HG02588 (cell line): Measurements from ENCODE around the gene NEK6.

Experiments used
- ATAC-seq: cut with Tn5 transposase; IDR thresholded peaks from one replicate; pipeline ENCODE4 v1.9.1; 2021; ENCODE audit warnings: mild to moderate bottlenecking, moderate library complexity; ENCODE audit not compliant: unreplicated experiment

Gene NEK6

DNA sequence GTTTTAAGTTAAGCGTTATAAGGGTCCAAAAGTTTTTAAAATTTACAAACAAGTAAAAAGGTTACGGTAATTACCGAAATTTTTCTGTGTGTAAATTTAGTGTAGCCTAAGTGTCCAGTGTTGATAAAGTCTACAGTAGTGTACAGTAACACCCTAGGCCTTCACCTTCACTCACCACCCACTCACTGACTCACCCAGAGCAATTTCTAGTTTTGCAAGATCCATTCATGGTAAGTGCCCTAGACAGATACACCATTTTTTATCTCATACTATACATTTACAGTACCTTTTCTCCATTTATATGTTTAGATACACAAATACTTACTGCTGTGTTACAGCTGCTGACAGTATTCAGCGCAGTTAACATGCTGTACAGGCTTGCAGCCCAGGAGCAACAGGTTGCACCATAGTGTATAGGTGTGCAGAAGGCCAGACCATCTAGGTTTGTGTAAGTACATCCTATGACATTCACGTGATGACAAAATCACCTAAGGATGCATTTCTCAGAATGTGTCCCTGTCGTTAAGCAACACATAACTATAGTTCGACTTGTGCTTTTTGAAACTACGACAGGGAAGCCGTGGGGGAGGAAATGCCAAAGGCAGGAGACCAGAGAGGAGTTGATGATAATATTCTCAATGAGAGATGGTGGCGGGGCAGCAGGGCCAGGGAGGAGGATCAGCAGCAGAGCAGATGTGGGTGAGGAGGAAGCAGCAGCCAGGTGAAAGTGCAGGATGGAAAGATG is 108.9 kb downstream of the NEK6 start:
- no peak for ATAC-seq

DNA sequence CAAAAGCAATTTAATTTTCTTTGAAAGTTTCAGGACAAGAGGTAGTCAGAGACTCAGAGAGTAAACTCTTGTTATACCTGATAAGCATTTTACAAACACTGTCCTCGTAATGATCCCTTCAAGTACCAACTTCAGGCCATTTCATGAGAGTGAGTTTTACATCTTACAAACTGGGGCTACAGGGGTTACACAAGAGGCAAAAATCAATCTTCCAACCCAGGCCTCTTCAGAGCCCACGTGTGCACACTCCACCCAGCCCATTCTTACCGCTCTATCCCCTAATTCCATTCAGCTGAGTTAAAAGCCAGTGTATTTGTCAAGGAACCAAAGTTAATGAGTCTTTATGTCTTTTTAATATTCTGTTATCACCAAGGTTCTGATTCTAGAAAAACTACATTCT is 110.9 kb downstream of the NEK6 start:
- ATAC-seq, result no peak

DNA sequence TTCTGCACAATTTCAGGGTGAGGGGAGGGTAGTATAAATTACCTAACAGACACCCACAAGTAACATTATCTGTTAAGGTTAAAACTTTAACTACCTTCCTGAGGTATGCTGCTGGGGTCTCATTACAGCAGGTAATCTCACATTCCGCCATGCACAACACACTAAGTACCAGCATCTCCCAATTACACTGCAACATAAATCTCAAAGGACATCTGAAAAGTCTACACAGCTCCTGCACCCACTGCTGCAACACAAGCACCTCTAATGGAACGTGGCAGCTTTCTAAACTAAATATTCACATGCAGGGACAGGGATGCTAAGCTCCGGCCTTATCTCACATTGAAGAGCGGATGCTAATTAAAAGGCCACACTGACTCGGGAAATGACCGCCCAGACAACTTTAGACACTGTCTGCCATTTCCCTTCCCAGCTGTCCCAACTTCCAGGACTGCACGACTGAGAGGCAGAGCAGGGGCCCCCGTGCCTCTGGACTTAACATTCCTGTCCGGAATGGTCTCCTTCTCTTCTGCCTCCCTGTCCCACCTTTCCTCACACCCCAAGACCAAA is 111.6 kb downstream of the NEK6 start:
- ATAC-seq, result no peak

DNA sequence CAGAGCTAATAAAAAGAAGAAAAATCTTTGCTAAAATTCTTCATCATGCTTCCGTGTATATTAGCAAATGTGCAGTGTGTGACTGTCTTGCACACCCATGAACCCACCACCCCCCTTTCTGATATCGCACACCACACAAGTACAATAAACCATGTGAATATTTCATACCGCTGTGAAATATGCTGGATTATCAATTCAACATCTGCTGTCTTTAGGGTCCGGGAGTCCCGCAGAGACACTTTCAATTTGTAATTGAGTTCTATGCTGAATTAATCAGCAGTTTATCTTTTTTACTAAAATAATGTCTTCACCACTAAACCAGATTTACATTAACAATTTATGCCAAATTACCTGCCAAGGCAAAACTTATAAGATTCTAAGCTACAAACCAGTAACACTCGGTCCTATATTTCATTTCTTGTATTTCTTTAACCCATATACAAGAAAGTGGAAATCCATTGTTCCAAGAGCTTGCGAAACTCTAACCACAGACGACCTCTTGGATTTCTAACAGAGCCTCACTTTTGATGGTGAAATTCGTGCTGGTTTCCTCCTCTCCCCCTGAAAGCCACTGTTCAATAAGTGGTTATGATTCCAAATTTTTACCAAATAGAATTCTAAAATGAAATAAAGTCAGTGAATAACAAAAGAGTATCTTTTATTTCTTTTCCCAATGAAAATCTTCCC is 113.3 kb downstream of the NEK6 start:
- ATAC-seq, result no peak

DNA sequence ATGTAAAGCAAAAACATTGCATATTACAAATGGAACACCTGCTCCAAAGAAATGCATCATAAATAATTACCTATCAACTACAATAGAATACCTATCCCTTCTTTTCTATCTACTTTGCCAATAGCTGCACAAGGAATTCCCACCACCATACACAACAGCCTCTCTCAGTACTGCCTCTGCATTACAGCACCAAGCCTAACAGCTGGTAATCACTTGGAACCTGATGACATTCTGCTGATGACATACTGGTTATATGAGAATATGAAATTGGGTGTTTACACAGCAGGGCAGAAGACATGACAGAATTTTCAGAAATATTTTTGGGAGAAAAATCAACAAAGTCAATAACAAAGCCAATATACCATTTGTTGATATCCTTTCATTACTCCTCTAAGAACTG is 114.3 kb downstream of the NEK6 start:
- ATAC-seq, result no peak

DNA sequence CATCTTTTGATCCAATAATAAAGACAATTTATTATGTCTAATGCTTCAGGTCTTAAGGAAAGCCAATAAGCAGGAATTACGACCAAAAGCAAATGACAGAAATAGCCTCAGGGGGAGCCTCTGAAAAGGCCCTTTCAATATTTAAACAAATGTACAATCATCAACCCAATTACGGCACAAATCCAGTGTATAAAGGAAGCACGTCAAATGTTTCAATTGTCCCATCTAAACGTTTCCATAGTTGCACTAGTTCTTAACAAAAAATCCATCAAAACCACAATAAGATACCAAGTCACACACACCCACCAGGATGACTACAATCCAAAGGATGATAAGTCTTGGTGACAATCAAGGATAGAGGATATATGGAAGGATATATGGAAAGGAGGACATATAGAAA is 115.6 kb downstream of the NEK6 start:
- no peak for ATAC-seq

DNA sequence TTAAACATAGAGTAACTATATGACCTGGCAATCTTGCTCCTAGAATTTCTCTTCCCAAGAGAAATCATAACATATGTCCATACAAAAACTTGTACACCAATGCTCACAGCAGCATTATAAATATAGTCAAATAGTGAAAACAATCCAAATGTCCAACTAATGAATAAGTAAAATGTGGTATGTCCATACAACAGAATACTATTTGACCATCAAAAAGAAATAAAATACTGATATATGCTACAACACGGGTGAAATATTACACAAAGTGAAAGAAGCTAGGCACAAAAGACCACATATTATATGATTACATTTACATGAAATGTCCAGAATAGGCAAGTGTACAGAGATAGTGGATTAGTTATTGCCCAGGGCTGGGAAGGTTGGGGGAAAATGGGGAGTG is 116.1 kb downstream of the NEK6 start:
- no peak for ATAC-seq

DNA sequence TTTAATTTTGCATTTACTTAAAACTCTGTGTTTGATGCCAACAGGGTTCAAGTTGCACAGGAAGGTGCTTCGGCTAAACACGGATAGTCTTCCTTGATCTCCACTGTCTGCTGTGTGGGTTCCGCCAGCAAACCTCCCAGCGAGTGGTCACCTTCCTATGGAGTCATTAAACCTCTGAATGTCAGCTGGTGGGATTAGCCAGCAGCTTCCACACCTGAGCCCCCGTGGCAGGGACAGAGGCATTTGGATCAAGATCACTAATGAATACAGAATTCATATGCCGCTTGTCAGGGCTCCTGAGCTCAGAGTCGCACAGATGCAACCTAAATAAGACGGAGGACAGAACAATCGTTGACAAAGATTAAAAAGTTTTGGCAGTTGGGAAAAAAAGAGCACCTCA is 118.0 kb downstream of the NEK6 start:
- ATAC-seq, result no peak

DNA sequence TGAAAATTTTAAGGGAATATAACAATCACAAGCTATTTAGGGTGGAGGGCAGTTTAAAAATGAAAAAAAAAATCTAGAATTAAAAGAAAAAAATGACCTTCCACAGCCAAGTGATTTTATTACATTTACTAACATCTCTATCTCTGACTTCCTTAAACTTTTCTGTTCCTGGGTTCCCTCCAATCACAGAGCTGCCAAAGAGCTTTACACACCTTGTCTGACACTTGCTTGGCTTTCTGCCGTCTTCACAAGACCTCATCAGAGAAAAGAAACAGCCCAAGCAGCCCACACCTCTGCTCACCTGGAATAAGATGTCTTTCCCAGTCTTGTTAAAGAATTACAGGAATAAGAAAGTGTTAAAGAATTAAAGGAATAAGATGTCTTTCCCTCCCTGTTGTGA is 118.6 kb downstream of the NEK6 start:
- ATAC-seq, result no peak

DNA sequence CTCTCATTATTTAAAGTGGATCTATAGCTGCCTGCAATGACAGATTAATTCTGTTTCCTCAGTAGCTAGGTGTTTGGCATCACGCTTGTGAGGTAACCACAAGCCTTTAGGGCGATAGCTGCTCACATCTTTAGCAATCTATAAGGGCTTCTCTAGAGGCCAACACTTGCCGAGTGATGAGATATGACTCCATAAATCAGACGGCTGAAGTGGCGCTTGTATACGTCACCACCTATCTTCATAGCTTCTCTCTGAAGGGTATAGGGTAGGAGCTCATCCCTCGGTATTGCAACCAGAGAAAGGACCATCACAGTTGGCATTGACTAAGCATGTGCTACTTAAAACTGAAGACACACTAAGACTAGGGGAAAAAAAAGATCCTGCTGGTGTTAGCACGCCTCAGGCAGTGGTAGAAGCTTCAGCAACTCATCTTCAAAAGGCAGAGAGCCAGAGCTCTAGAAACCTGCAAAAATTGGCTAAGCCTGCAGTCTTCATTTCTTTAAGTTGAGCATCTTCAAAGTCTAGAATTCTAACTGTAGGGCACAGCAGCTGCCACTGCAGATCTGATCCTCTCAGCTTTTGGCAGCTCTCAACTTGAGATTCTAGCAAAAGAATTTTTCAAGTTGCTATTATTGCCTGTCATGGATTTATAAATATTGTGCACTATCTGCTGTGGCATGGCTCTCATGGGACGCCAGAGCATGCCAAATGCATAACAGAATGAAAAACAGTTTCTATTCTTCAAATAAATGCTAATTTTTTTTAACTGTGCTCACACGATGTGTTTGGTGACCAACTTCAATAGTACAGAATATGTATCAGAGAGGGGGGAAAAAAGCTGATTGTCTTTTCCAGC is 120.0 kb downstream of the NEK6 start:
- no peak for ATAC-seq

DNA sequence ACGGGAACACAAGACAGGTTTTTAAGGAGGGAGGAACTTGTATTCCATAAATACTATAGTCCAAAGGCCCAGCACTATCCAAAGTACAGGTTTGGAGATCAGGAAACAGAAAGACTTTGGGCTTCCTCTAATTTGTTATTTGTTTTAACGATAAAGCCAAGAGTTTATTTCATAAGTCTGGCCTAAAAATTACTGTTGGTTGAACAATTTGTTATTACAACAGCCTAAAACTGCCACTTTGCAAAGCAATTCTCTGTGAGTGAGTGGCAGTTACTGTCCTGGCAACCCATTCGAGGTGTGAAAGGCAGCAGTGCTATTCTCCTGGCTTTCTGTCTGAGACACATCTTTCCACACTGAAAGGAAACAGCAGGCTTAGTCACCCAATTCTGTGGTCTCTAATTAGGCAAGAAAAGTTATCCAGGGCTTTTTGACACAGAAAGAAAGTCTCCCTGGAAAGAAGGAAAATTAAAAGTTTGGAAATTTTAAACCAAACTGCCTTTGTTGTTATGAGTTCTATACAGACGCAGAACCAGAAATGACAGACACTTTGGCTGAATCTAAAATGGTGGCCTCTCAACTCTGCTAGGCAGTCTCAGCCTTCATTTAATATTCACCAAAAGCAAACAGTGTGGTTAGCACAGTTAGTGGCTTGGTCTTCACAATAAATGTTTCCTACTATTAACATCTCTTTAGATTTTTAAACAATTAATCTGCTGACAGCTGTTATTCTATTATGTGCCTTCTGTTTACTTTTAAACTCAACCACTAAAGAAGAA is 123.6 kb downstream of the NEK6 start:
- ATAC-seq, result no peak

DNA sequence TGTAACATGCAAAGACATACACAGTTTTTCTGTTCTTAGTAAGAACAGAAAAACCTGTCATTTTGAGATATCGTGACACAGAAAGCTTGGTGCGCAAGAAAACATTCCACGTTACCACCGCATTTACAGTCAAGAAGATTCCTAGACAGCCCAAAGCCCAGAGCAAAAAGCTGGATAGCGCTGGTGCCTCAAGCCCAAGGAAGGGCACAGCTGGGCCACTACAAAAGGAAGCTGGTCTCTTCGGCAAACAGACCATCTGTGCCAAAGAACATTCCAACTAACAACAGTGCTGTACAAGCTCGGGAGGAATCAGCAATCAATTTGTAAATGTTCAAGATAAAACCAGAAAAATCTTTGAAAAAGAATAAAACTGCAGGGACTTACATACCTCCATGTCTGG is 126.5 kb downstream of the NEK6 start:
- no peak for ATAC-seq

DNA sequence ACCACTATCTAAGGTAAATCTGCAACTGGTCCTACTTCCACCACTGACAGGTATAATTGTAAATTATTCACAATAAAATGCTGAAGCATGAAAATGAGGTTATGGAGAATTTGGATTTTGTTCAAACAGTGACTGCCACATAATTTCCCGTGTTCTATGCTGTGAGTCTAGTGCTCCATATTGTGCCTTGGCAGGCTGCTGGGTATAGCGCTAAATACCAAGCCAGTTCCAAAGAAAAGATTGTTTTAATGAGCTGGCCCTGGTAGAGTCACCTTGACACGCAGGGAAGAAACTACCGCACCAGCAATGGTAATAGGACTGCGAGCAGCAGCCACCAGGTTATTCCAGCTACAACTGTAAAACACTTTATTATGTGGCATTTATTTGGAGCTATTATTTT is 127.1 kb downstream of the NEK6 start:
- no peak for ATAC-seq

DNA sequence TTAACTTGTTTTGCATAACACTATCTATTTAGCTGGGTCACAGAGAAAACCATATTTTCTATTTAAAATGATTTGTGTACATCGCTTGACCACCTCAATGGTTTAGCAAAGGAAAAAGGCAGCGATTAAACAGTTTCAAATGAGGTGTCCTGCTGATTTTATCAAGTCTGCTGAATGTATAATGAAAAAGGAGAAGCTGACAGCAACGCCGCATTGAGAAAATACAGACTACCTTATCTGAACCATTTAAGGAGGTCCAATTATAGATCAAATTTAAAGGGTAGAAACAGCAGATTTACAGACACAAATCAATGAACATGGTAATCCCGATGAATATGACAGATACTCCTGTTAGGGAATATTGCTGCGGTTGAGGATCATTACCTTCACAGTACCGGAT is 127.9 kb downstream of the NEK6 start:
- ATAC-seq, result no peak

DNA sequence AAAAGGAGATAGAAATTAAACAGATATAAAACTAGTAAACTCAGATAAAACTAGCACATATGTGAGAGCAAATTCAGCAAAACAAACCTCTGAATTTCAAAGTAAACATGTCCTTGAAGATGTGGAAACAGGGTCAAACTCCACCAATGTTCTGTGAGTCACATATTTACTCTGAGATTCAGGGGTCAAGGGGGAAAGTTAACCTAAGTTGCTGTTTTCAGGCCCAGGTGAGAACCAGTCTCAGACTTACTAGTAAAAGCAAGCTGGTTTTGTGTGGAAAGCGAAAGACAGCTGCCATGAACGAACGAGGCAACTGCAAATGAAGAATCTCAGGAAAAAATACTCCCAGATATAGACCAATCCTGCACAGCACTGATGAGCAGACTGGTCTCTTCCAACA is 128.5 kb downstream of the NEK6 start:
- no peak for ATAC-seq

DNA sequence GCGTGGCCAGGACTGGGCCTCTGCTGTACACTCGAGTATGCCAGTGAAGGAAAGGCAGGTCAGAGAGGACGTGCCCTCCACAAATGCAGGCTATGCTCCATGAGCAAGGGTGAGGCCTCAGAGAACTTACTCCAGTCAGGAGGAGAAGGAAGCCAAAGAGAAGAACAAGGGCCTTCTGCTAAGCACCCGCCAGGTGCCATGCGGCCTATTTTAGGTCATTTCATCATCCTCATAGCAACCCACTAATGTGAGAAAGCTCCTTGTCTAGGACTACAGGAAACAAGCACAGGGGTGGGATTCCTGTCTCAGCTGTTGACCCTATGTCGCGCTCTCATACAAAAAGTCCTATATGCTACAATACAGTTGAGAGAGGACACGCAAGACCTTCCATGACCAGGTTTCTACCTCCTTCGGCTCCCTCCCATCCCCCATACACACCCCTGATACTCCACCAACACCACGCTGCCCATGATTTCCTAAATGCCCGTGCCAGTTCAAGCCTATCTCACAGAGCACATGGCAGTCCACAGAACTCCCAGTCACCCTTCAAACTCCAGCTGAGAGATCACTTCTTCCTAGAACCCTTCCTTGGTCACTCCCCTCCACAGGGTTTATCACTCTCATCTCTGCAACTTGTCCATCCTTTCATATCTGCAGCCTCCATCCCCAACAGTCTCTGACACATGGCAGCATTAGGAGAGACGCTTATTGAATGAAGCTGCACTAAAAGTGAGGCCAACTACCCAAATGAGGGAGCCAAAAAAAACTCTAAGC is 130.7 kb downstream of the NEK6 start:
- no peak for ATAC-seq

DNA sequence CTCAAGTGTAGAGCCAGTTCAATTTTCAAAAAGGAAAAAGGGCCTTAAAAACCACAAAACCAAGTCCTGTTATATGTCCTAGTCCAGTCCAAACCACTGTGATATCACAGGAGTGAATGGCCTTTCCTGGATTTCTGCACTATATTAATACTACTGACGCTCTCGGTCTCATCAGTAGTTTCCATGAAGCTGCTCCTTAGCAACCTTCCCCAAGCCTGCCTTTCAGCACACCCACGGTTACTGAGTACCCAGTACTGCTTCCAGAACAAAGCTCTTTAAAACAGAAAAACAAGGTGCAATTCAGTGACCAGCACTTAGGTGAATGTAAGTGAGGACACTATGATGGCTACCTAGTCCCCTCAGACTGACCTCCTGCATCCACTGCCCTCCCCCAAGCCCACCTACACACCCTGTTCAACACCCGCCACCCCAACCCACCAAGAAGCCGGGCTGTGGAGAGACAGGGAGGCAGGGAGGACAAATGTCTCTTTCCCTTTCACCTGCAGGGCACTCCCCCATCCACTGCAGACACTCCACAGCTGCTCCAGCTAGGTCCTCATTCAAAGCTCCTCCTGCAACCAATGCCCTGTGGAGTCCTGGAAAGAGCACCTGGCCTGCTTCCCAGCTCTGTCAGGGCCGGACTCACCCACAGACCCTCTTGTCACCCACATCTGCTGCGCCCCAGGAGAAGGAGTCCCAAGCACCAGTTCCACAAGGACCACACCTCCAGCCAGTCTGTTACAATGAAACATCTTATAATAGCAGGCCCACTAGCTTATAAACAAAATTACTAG is 131.6 kb downstream of the NEK6 start:
- no peak for ATAC-seq

DNA sequence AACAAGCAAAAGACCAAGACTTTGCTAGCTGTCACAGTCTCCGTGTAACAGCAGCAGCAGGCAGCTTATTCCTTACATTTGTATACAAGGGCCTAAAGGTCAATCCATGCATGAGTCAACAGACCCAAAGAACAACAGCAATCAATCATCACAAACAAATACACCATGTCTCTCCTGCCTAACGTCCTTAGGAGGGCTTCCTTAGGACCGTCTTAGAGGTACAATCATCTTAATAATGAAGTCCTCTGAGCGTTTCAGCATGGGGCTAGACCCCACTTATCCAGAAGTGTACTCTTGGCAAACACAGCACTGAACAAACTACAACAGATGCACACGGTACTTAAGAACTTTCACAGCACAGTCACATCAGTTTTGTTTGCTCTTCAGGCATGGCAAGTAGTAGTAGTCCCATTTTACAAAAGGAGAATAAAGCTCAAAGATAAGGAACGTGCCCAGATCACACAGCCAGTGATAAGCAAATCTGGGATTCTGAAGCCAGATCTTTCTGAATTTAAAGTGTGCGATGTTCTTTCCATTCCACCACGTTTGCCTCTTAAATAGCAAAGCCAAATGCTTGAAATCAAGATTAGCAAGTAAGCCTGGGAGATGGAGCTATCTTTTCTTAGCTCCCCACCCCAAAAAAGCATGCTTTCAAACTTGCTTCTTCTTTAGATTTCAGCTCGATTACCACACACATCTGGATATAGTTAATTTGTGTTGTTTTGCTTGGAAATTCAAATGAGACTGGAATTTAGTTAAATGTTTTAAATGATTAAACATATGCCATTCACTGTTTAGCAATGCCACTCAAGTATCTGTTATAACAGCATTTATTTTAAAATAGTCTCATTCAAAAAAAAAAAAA is 133.3 kb downstream of the NEK6 start:
- ATAC-seq, result no peak
